Endothelial cell of umbilical vein (primary cell): Measurements from ENCODE around the gene HS3ST3A1. TPM values are rescaled to one million over a fixed set of nuclear protein-coding genes. Genes with fewer than 3 reads are reported as not detected.

Experiments
- BruUV-seq: library from RNA; stranded (reverse); fragments of 400-500 nt; replicated peaks from 2 replicates; lab custom pipeline; 2021; lab: Mats Ljungman, UMichigan
- CTCF ChIA-PET: fragments of 300-600, 350-600 bp; sonication (Branson Sonifier 250); formaldehyde crosslinking; loops from one replicate; lab custom pipeline; 2021; ENCODE audit warnings: antibody characterized with exemption, inconsistent platforms; lab: Charles Lee
- POLR2A ChIA-PET: fragments of 300-600, 350-600 bp; sonication (Branson Sonifier 250); formaldehyde crosslinking; loops from one replicate; lab custom pipeline; 2021; ENCODE audit warnings: antibody characterized with exemption, inconsistent platforms; lab: Charles Lee
- DNase-seq: peaks from one replicate; pipeline ENCODE4 v3.0.0-alpha.2; 2011; ENCODE audit warnings: low read depth, low spot score
- FAIRE-seq: peaks from 2 replicates; lab custom pipeline; 2011; peaks lifted over from hg19 to GRCh38; lab: Jason Lieb, UNC
- H2AFZ ChIP-seq: 2 replicates; pipeline ENCODE4 v1.6.0; 2012; ENCODE audit warnings: low read depth, low read length, control low read depth, inconsistent platforms
- H3K27ac ChIP-seq: 2 replicates; pipeline ENCODE4 v1.5.1; 2011; ENCODE audit warnings: low read depth, mild to moderate bottlenecking, control low read depth, low read length, moderate library complexity; ENCODE audit not compliant: insufficient read depth
- H3K27me3 ChIP-seq, 2 experiments: 2 replicates each; pipeline versions ENCODE4 v1.6.0 to v1.6.1; 2011; ENCODE audit warnings: low read length in 2 of 2, mixed read lengths in 1 of 2; ENCODE audit not compliant: control insufficient read depth in 2 of 2, insufficient read depth in 2 of 2
- H3K36me3 ChIP-seq, 2 experiments: 2 replicates in 1 of 2; 3 replicates in 1 of 2; pipeline ENCODE4 v1.5.1; 2011; ENCODE audit warnings: low read length in 2 of 2, mild to moderate bottlenecking in 1 of 2, moderate library complexity in 1 of 2; ENCODE audit not compliant: control insufficient read depth in 2 of 2, insufficient read depth in 2 of 2; ENCODE audit errors: extremely low read depth in 1 of 2
- H3K4me1 ChIP-seq: 3 replicates; pipeline ENCODE4 v1.5.1; 2011; ENCODE audit warnings: mild to moderate bottlenecking, low read length; ENCODE audit not compliant: control insufficient read depth, insufficient read depth; ENCODE audit errors: extremely low read depth
- H3K4me2 ChIP-seq: 2 replicates; pipeline ENCODE4 v1.6.1; 2011; ENCODE audit warnings: low read length, control low read depth, mixed read lengths; ENCODE audit not compliant: insufficient read depth
- H3K4me3 ChIP-seq, 3 experiments: fragments of 200-600 bp in 1 of 3; sonication (generic), shearing (Covaris generic) in 1 of 3; replicated peaks in 1 of 3; 2 replicates each; pipeline ENCODE4 v1.5.1; 2011 to 2016; ENCODE audit warnings: control low read depth in 3 of 3, low read length in 3 of 3, mild to moderate bottlenecking in 2 of 3, inconsistent platforms in 1 of 3, low read depth in 1 of 3, moderate library complexity in 1 of 3; ENCODE audit not compliant: insufficient read depth in 1 of 3
- H3K79me2 ChIP-seq: 2 replicates; pipeline ENCODE4 v1.6.0; 2012; ENCODE audit warnings: low read length, inconsistent platforms; ENCODE audit not compliant: control insufficient read depth, insufficient read depth
- H3K9ac ChIP-seq: replicated peaks from 2 replicates; pipeline ENCODE3; 2011; ENCODE audit warnings: low read length, control low read depth; ENCODE audit not compliant: insufficient read depth; ENCODE audit errors: extremely low read depth
- H3K9me1 ChIP-seq: replicated peaks from 3 replicates; pipeline ENCODE4 v1.6.0; 2011; ENCODE audit warnings: mild to moderate bottlenecking, low read length; ENCODE audit not compliant: control insufficient read depth, insufficient read depth; ENCODE audit errors: extremely low read depth
- H3K9me3 ChIP-seq: replicated peaks from 2 replicates; pipeline ENCODE4 v1.5.1; 2012; ENCODE audit warnings: low read length, inconsistent platforms; ENCODE audit not compliant: control insufficient read depth, insufficient read depth
- H4K20me1 ChIP-seq: replicated peaks from 2 replicates; pipeline ENCODE3; 2011; ENCODE audit warnings: mild to moderate bottlenecking, low read length; ENCODE audit not compliant: control insufficient read depth, insufficient read depth; ENCODE audit errors: extremely low read depth
- EZH2 ChIP-seq: IDR thresholded peaks from 2 replicates; pipeline ENCODE4 v1.6.1; 2012; ENCODE audit warnings: borderline replicate concordance, low read depth, mild to moderate bottlenecking, moderate library complexity, low read length, inconsistent platforms; ENCODE audit not compliant: severe bottlenecking
- FOS ChIP-seq: IDR thresholded peaks from 2 replicates; pipeline ENCODE4 v1.6.1; 2011; ENCODE audit warnings: mild to moderate bottlenecking, low read length, moderate library complexity, borderline replicate concordance; ENCODE audit not compliant: insufficient read depth
- GATA2 ChIP-seq: IDR thresholded peaks from 2 replicates; pipeline ENCODE4 v1.7.0; 2011; ENCODE audit warnings: low read depth, mild to moderate bottlenecking, moderate library complexity, mixed read lengths, low read length; ENCODE audit not compliant: insufficient read length, insufficient read depth
- JUN ChIP-seq: IDR thresholded peaks from 2 replicates; pipeline ENCODE4 v1.6.1; 2011; ENCODE audit warnings: borderline replicate concordance, low read depth; ENCODE audit not compliant: insufficient read length, insufficient read depth
- MAX ChIP-seq: IDR thresholded peaks from 2 replicates; pipeline ENCODE4 v1.6.1; 2011; ENCODE audit not compliant: insufficient read depth, insufficient read length
- POLR2AphosphoS5 ChIP-seq: IDR thresholded peaks from 2 replicates; pipeline ENCODE4 v1.6.1; 2012; ENCODE audit warnings: low read depth, mild to moderate bottlenecking, control low read depth, low read length, moderate library complexity; ENCODE audit not compliant: insufficient read depth
- dilution Hi-C: fragments of 300-500 bp; cut with MboI; formaldehyde crosslinking; loops from one replicate; pipeline ENCODE4 v1.15.0; 2019; ENCODE audit warnings: low sequenced_read_pairs; ENCODE audit not compliant: extremely low pct_ligation_motif_present
- intact Hi-C: fragments of 100-400 bp; cut with micrococcal nuclease; formaldehyde crosslinking; loops from one replicate; pipeline ENCODE4 v1.10.0; 2022
- polyA plus RNA-seq, 4 experiments: library from polyadenylated mRNA; depleted of rRNA in 3 of 4; stranded (reverse) in 3 of 4; unstranded in 1 of 4; fragments of >200 nt; gene quantifications; 2 replicates each; pipeline versions ENCODE4 v1.2.1 to v1.2.3, GENCODE V29; 2011 to 2012; ENCODE audit warnings: missing spikeins in 1 of 4
- total RNA-seq: library from RNA; stranded (reverse); gene quantifications from 2 replicates; pipeline ENCODE4 v1.2.3, GENCODE V29; 2021
- TF ChIP-seq, protein P1 (sequence below), 2 donors: IDR thresholded peaks; 1 replicate in 1 of 2; 2 replicates in 1 of 2; pipeline ENCODE4 v1.5.1; 2011; ENCODE audit warnings: low read length in 2 of 2, mild to moderate bottlenecking in 2 of 2, moderate library complexity in 2 of 2, control low read depth in 1 of 2, inconsistent platforms in 1 of 2, low read depth in 1 of 2; ENCODE audit not compliant: insufficient read depth in 1 of 2; ENCODE audit errors: extremely low read depth in 1 of 2

HS3ST3A1 gene
- total and polyA plus RNA-seq, 2 donors (not counting 3 experiments of a cell fraction or from before 2014, with no cell fraction given) = not detected

GRCh38 chr17:13626703-13627102 lies 25.0 kb upstream of the HS3ST3A1 start:
- ChIA-PET POLR2A (no interaction called here), CTCF (no interaction called here)
- no peak overlapping the region for H3K4me2 ChIP-seq
- H3K27me3 ChIP-seq = no peaks in the 10 kb centered on the region
- H3K9me1 ChIP-seq = no peaks in the 10 kb centered on the region
- no peak overlapping the region for H3K4me3 ChIP-seq
- FAIRE-seq (no peak), DNase-seq (no peak)
- BruUV-seq = no TSS peak
- H4K20me1 ChIP-seq = no peaks in the 10 kb centered on the region
- intact Hi-C loops (no loop called here), dilution Hi-C loops (no loop called here)
- no peak overlapping the region for H3K9ac ChIP-seq
- no peak overlapping the region for H2AFZ ChIP-seq
- no peak overlapping the region for H3K27ac ChIP-seq
- H3K79me2 ChIP-seq = no peaks in the 10 kb centered on the region
- no peaks in the 10 kb centered on the region for H3K36me3 ChIP-seq
- TF ChIP-seq POLR2AphosphoS5 = no peak
- peak; percentile 19 for TF ChIP-seq JUN
- no peak for TF ChIP-seq MAX
- no peak for TF ChIP-seq FOS
- no peak for TF ChIP-seq EZH2
- no peaks in the 10 kb centered on the region for H3K4me1 ChIP-seq
- H3K9me3 ChIP-seq = no peaks in the 10 kb centered on the region

DNA sequence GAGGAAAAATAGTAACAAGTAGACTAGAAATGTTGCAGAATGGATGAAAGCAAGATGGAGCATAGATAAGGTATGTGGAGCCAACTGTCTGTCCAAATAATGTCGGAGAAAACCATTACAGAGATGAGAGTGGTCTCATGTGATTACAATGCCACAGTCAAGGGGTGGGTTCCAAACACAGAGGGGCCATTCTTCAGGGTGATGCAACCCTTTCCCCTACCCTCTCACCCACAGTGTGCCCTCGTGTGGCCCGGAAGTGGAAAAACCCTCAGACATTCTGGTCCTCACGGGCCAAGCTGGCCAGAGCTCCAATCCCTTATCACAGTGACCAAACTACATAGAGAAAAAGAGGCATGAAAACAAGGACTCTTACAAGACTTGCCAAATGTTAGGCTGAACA lies 17.7 kb upstream of the HS3ST3A1 start:
- no peaks in the 10 kb centered on the region for H3K27me3 ChIP-seq
- H3K4me2 ChIP-seq = no peak overlapping the region
- CTCF ChIA-PET = no interaction called here
- dilution Hi-C loops (no loop called here), intact Hi-C loops (no loop called here)
- H3K36me3 ChIP-seq = no peaks in the 10 kb centered on the region
- no peak overlapping the region for H3K27ac ChIP-seq
- TF ChIP-seq EZH2 (no peak), MAX (no peak), POLR2AphosphoS5 (no peak), GATA2 (no peak)
- TF ChIP-seq, protein P1, sequence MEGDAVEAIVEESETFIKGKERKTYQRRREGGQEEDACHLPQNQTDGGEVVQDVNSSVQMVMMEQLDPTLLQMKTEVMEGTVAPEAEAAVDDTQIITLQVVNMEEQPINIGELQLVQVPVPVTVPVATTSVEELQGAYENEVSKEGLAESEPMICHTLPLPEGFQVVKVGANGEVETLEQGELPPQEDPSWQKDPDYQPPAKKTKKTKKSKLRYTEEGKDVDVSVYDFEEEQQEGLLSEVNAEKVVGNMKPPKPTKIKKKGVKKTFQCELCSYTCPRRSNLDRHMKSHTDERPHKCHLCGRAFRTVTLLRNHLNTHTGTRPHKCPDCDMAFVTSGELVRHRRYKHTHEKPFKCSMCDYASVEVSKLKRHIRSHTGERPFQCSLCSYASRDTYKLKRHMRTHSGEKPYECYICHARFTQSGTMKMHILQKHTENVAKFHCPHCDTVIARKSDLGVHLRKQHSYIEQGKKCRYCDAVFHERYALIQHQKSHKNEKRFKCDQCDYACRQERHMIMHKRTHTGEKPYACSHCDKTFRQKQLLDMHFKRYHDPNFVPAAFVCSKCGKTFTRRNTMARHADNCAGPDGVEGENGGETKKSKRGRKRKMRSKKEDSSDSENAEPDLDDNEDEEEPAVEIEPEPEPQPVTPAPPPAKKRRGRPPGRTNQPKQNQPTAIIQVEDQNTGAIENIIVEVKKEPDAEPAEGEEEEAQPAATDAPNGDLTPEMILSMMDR (IDR thresholded peaks at IDR 0.05; ENCODE audit: extremely low read depth in 1 of 2, insufficient read depth in 1 of 2, low read depth in 1 of 2, low read length in 2 of 2) = no peak
- no peaks in the 10 kb centered on the region for H3K4me1 ChIP-seq
- H4K20me1 ChIP-seq = no peaks in the 10 kb centered on the region
- H3K9me1 ChIP-seq = no peaks in the 10 kb centered on the region
- FAIRE-seq (no peak), DNase-seq (no peak)
- H3K4me3 ChIP-seq = no peak overlapping the region
- no TSS peak for BruUV-seq
- H3K9me3 ChIP-seq = no peaks in the 10 kb centered on the region
- H3K79me2 ChIP-seq = no peaks in the 10 kb centered on the region
- no peak overlapping the region for H3K9ac ChIP-seq
- no peak overlapping the region for H2AFZ ChIP-seq
- POLR2A ChIA-PET = no interaction called here
